DND-41 (cell line): ENCODE results near the gene SPAG7.

Experiments
- ATAC-seq: fragments of 200-7000 bp; cut with Tn5 transposase; 3 replicates; pipeline ENCODE4 v1.9.1; 2021; ENCODE audit warnings: low read depth; ENCODE audit not compliant: insufficient read depth
- DNase-seq: peaks from one replicate; pipeline ENCODE4 v3.0.0-alpha.2; 2020
- H2AFZ ChIP-seq: 2 replicates; pipeline ENCODE4 v1.6.0; 2012; ENCODE audit warnings: low read depth, low read length
- H3K27ac ChIP-seq: 2 replicates; pipeline ENCODE4 v1.5.1; 2012; ENCODE audit warnings: low read length, inconsistent platforms
- H3K27me3 ChIP-seq: fragments of 200-600 bp; sonication (generic); 2 replicates; pipeline ENCODE4 v1.6.0; 2012; ENCODE audit warnings: low read length, mild to moderate bottlenecking, inconsistent platforms; ENCODE audit not compliant: insufficient read depth, poor library complexity
- H3K36me3 ChIP-seq: 2 replicates; pipeline ENCODE4 v1.5.1; 2012; ENCODE audit warnings: low read length, inconsistent platforms; ENCODE audit not compliant: insufficient read depth
- H3K4me1 ChIP-seq: 2 replicates; pipeline ENCODE4 v1.5.1; 2012; ENCODE audit warnings: mild to moderate bottlenecking, low read length; ENCODE audit not compliant: insufficient read depth
- H3K4me2 ChIP-seq: 2 replicates; pipeline ENCODE4 v1.6.0; 2012; ENCODE audit warnings: mild to moderate bottlenecking, moderate library complexity, low read length, inconsistent platforms; ENCODE audit not compliant: insufficient read depth
- H3K4me3 ChIP-seq, 2 experiments: fragments of 200-600 bp in 1 of 2; shearing (Covaris generic) in 1 of 2; 2 replicates each; pipeline ENCODE4 v1.5.1; 2012 to 2016; ENCODE audit warnings: inconsistent platforms in 2 of 2, low read length in 2 of 2, mild to moderate bottlenecking in 2 of 2, low read depth in 1 of 2, moderate library complexity in 1 of 2
- H3K79me2 ChIP-seq: 2 replicates; pipeline ENCODE4 v1.6.0; 2012; ENCODE audit warnings: low read length, inconsistent platforms; ENCODE audit not compliant: insufficient read depth
- H3K9ac ChIP-seq: 2 replicates; pipeline ENCODE4 v1.6.0; 2012; ENCODE audit warnings: low read depth, mild to moderate bottlenecking, inconsistent platforms, low read length, moderate library complexity
- H3K9me3 ChIP-seq: 2 replicates; pipeline ENCODE4 v1.5.1; 2012; ENCODE audit warnings: low read length, moderate library complexity, mild to moderate bottlenecking, inconsistent platforms; ENCODE audit not compliant: insufficient read depth, severe bottlenecking
- H4K20me1 ChIP-seq: 2 replicates; pipeline ENCODE4 v1.6.0; 2012; ENCODE audit warnings: low read length; ENCODE audit not compliant: insufficient read depth
- EZH2 ChIP-seq: IDR thresholded peaks from 3 replicates; pipeline ENCODE4 v1.6.1; 2012; ENCODE audit warnings: borderline replicate concordance, low read depth, mild to moderate bottlenecking, moderate library complexity, low read length, inconsistent platforms; ENCODE audit not compliant: severe bottlenecking
- TF ChIP-seq, protein P1 (sequence below): IDR thresholded peaks from 2 replicates; pipeline ENCODE4 v1.5.1; 2012; ENCODE audit warnings: borderline replicate concordance, low read length, moderate library complexity, mild to moderate bottlenecking; ENCODE audit not compliant: poor library complexity, severe bottlenecking; ENCODE audit errors: extremely low read depth

SPAG7 gene

GRCh38 chr17:4948166-4948930 is 19.3 kb downstream of the SPAG7 start, which contains the start of gene PFN1:
Gene PFN1, minus strand, starts transcription at chr17:4948530. Its CDS starts 136 bp downstream, at chr17:4948394.
- H3K4me3 ChIP-seq: peak within 1 kb of the TSS; percentile 72 to 91
- DNase-seq (peak; percentile 94), ATAC-seq (peak; percentile 37)
- H3K36me3 ChIP-seq: peaks cover 47% of the 10 kb centered on the region
- peak within 1 kb of the TSS; percentile 82 for H2AFZ ChIP-seq
- peaks cover 38% of the 10 kb centered on the region for H4K20me1 ChIP-seq
- H3K27ac ChIP-seq: peak within 1 kb of the TSS; percentile 99
- peaks cover 61% of the 10 kb centered on the region for H3K79me2 ChIP-seq
- H3K9me3 ChIP-seq: no peaks in the 10 kb centered on the region
- H3K4me2 ChIP-seq: peak within 1 kb of the TSS; percentile 97
- peaks cover 60% of the 10 kb centered on the region for H3K4me1 ChIP-seq
- TF ChIP-seq, protein P1, sequence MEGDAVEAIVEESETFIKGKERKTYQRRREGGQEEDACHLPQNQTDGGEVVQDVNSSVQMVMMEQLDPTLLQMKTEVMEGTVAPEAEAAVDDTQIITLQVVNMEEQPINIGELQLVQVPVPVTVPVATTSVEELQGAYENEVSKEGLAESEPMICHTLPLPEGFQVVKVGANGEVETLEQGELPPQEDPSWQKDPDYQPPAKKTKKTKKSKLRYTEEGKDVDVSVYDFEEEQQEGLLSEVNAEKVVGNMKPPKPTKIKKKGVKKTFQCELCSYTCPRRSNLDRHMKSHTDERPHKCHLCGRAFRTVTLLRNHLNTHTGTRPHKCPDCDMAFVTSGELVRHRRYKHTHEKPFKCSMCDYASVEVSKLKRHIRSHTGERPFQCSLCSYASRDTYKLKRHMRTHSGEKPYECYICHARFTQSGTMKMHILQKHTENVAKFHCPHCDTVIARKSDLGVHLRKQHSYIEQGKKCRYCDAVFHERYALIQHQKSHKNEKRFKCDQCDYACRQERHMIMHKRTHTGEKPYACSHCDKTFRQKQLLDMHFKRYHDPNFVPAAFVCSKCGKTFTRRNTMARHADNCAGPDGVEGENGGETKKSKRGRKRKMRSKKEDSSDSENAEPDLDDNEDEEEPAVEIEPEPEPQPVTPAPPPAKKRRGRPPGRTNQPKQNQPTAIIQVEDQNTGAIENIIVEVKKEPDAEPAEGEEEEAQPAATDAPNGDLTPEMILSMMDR: peak; percentile 8
- no peak for TF ChIP-seq EZH2
- peak within 1 kb of the TSS; percentile 98 for H3K9ac ChIP-seq
- H3K27me3 ChIP-seq: no peaks in the 10 kb centered on the region

DNA sequence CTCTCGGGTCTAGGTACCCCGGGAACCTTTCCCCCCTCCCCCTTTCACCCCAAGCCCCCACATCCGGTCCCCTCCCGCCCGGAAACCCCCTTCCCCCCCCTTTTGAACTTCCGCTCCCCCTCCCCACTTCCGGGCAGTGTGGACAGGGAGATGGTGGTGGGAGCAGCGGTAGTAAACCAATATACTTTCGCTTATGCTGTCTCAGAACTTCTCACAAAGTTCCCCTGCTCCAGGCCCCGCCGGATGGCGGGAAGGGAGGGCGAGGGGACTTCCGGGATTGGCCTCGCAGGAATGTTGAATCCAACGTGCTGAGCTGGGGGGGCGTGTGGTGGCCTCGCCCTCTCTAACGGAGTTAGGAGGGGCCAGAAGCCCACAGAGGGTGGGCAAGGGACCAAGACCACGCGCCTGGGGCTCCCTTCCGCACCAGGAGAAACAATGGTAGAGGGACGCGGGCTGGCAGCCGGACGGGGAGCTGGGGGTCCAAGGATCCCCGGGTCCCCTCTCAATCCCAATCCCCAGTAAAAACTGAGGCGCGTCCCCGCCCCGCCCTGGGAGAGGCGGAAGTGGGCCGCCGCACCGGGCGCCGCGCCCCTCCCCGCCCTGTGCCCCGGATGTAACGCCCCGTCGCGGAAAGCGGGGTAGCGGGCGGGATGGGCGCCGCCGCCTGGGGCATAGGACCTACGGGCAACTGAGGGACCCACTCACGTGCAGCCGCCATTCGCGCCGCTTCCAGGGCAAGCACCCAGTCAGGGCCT is 20.0 kb downstream of the SPAG7 start:
- Histone ChIP-seq H4K20me1 (peaks cover 46% of the 10 kb centered on the region), H3K27ac (peak overlapping the region; percentile 97), H3K4me3 (peak overlapping the region; percentile 72 to 91), H2AFZ (peak overlapping the region; percentile 40; the same call in 1 of the 2 replicates), H3K79me2 (peaks cover 68% of the 10 kb centered on the region), H3K4me2 (peak overlapping the region; percentile 97), H3K9me3 (no peaks in the 10 kb centered on the region), H3K36me3 (peaks cover 55% of the 10 kb centered on the region), H3K4me1 (peaks cover 68% of the 10 kb centered on the region), H3K27me3 (no peaks in the 10 kb centered on the region), H3K9ac (peak overlapping the region; percentile 98)
- peak; percentile 81 for DNase-seq
- peak; percentile 38 for ATAC-seq
- TF ChIP-seq EZH2: no peak
- TF ChIP-seq, protein P1: no peak

DNA sequence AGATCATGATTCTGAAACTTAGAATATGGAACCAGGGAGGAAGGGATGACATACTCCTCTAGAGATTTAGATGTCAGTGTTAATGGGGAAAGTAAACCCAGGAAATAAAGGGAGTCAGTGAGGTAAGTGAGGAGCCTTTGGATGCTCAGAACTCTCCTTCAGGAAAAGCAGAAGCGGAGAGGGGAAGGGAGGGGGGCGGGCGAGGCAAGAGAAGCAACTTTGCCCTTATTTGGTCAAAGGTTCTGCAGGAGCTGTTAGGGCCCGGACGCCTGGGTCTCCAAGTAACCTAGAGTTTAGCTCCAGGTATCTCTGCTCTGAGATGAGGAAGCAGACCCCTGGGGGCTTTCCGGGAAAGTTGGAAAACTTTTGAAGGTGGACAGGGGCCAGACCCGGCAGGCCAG is 20.6 kb downstream of the SPAG7 start:
- no peak overlapping the region for H2AFZ ChIP-seq
- peaks cover 74% of the 10 kb centered on the region for H3K4me1 ChIP-seq
- H3K4me3 ChIP-seq: peak overlapping the region; percentile 72 to 91; a peak in 3 of 4 replicates
- peak overlapping the region; percentile 97 for H3K4me2 ChIP-seq
- H3K27me3 ChIP-seq: no peaks in the 10 kb centered on the region
- peak overlapping the region; percentile 98 for H3K9ac ChIP-seq
- peaks cover 61% of the 10 kb centered on the region for H3K36me3 ChIP-seq
- no peak for DNase-seq
- ATAC-seq: no peak
- H3K79me2 ChIP-seq: peaks cover 74% of the 10 kb centered on the region
- H3K27ac ChIP-seq: peak overlapping the region; percentile 97
- H4K20me1 ChIP-seq: peaks cover 51% of the 10 kb centered on the region
- TF ChIP-seq, protein P1: no peak
- no peak for TF ChIP-seq EZH2
- H3K9me3 ChIP-seq: no peaks in the 10 kb centered on the region
